ENCODE measurements around the gene PHLDA2. TPM values are rescaled to one million over a fixed set of nuclear protein-coding genes. Genes with fewer than 3 reads are reported as not detected.

The PHLDA2 gene
- total and polyA plus RNA-seq, 2 donors (not counting 3 experiments of a cell fraction or from before 2014, with no cell fraction given), result 38.5 to 44.5 TPM

GRCh38 chr11:2950825-2951224 lies 21.6 kb upstream of the PHLDA2 start:
- Histone ChIP-seq H3K9ac (replicated peaks; ENCODE audit: extremely low read depth, insufficient read depth, low read length) (peak overlapping the region; percentile 33), H4K20me1 (replicated peaks; ENCODE audit: control insufficient read depth, extremely low read depth, insufficient read depth, low read length) (no peaks in the 10 kb centered on the region), H3K4me3 (replicated peaks in 1 of 3; ENCODE audit: insufficient read depth in 1 of 3, low read depth in 1 of 3, low read length in 3 of 3) (peak overlapping the region in 1 of 3 experiments; percentile 24), H3K4me1 (ENCODE audit: control insufficient read depth, extremely low read depth, insufficient read depth, low read length) (peaks cover 41% of the 10 kb centered on the region), H2AFZ (ENCODE audit: low read depth, low read length) (no peak overlapping the region), H3K79me2 (ENCODE audit: control insufficient read depth, insufficient read depth, low read length) (peaks cover 22% of the 10 kb centered on the region), H3K27me3 (ENCODE audit: control insufficient read depth in 2 of 2, insufficient read depth in 2 of 2, low read length in 2 of 2) (no peaks in the 10 kb centered on the region), H3K4me2 (ENCODE audit: insufficient read depth, low read length) (peak overlapping the region; percentile 71), H3K9me1 (replicated peaks; ENCODE audit: control insufficient read depth, extremely low read depth, insufficient read depth, low read length) (no peaks in the 10 kb centered on the region), H3K27ac (ENCODE audit: insufficient read depth, low read depth, low read length) (peak overlapping the region; percentile 81), H3K9me3 (replicated peaks; ENCODE audit: control insufficient read depth, insufficient read depth, low read length) (no peaks in the 10 kb centered on the region), H3K36me3 (ENCODE audit: control insufficient read depth in 2 of 2, extremely low read depth in 1 of 2, insufficient read depth in 2 of 2, low read length in 2 of 2) (peaks cover 27 to 43% of the 10 kb centered on the region in 2 experiments)
- ChIA-PET CTCF (interaction anchor here (0.9 to 2.0 kb wide), 3 partner anchors 21 to 419 kb away, joined by 3 to 7 read pairs (median 3); no protein-coding TSS in a partner anchor), POLR2A (no interaction called here)
- no peak for DNase-seq (ENCODE audit: low read depth, low spot score)
- no peak for TF ChIP-seq MYC (IDR thresholded peaks at IDR 0.05; ENCODE audit: low read depth, low read length)
- no peak for TF ChIP-seq CTCF (IDR thresholded peaks at IDR 0.05; ENCODE audit: extremely low read depth in 1 of 2, insufficient read depth in 1 of 2, low read depth in 1 of 2, low read length in 2 of 2)
- no peak for TF ChIP-seq JUN (IDR thresholded peaks at IDR 0.05; ENCODE audit: borderline replicate concordance, insufficient read depth, insufficient read length, low read depth)
- no peak for TF ChIP-seq FOS (IDR thresholded peaks at IDR 0.05; ENCODE audit: borderline replicate concordance, insufficient read depth, low read length)
- no peak for TF ChIP-seq POLR2A (IDR thresholded peaks at IDR 0.05; ENCODE audit: low read depth, low read length)
- TF ChIP-seq, protein P1, sequence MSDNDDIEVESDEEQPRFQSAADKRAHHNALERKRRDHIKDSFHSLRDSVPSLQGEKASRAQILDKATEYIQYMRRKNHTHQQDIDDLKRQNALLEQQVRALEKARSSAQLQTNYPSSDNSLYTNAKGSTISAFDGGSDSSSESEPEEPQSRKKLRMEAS (IDR thresholded peaks at IDR 0.05; ENCODE audit: insufficient read depth, insufficient read length), result no peak
- no peak for TF ChIP-seq POLR2AphosphoS5 (IDR thresholded peaks at IDR 0.05; ENCODE audit: insufficient read depth, low read depth, low read length)
- TF ChIP-seq EZH2 (IDR thresholded peaks at IDR 0.05; ENCODE audit: borderline replicate concordance, low read depth, low read length, severe bottlenecking), result no peak
- intact Hi-C loops (cut with micrococcal nuclease), result loop anchor here (2.0 kb wide), 1 partner anchor 40 kb away; no protein-coding TSS in a partner anchor
- dilution Hi-C loops (cut with MboI; ENCODE audit: extremely low pct_ligation_motif_present, low sequenced_read_pairs), result no loop called here
- no peak for FAIRE-seq
- BruUV-seq (replicated peaks), result no TSS peak

Measured in endothelial cell of umbilical vein (primary cell).